ENCODE data around the gene TRAF3.

GRCh38 chr14:102781063-102781462 lies 3.8 kb downstream of the TRAF3 start:
- TF ChIP-seq CTCF (conservative IDR thresholded peaks at IDR 0.05 in 1 of 2, IDR thresholded peaks at IDR 0.05 in 1 of 2; ENCODE audit: extremely low read depth in 1 of 2, insufficient read depth in 1 of 2, low read depth in 1 of 2, low read length in 2 of 2): no peak
- TF ChIP-seq EZH2 (IDR thresholded peaks at IDR 0.05; ENCODE audit: borderline replicate concordance, low read length): no peak
